PC-9 (cell line): ENCODE data around the gene NDUFS7.

Experiments
- EZH2 ChIP-seq: fragments of 200-600 bp; sonication (generic); IDR thresholded peaks from 2 replicates; pipeline ENCODE4 v1.8.0; 2017; ENCODE audit warnings: antibody characterized with exemption, low read depth
- TF ChIP-seq, protein P1 (sequence below): fragments of 200-600 bp; sonication (generic); conservative IDR thresholded peaks from 2 replicates; pipeline ENCODE4 v1.6.1; 2017; ENCODE audit warnings: mixed run types, antibody characterized with exemption, mild to moderate bottlenecking, moderate library complexity

DNA sequence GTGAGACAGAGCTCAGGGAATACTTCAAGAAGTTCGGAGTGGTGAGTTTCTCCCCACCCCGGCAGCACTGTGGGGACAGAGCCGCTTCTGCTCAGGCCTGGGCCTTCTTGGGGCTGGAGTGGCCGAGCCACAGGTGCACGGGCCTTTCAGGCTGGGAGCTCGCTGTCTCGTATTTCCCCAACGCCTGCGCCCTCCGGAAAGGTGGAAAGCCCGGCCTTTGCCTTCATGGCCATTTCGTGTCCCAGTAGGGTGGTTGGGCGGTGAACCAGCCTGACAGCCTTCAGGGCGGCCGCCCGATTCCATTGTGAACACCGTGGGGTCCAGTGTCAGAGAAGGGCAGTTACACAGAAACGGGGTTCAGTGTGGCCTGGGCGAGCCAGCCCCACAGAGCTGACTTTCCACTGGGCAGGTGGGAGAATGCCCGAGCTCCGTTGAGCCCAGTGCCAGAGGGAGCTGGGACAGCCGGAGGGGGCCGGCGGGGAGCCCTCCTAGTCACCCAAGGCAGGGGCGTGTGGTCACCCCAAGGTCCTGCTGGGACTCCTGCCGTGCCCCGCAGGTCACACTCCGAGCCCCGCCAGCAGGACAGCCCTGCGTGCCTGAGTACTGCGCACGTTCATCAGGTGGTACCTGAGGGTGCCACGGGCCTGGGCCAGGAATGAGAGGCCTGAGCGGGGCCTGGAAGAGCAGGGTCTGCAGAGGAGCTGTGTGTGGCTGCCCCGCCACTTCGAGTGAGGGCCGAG is 37.7 kb downstream of the NDUFS7 start:
- TF ChIP-seq, protein P1, sequence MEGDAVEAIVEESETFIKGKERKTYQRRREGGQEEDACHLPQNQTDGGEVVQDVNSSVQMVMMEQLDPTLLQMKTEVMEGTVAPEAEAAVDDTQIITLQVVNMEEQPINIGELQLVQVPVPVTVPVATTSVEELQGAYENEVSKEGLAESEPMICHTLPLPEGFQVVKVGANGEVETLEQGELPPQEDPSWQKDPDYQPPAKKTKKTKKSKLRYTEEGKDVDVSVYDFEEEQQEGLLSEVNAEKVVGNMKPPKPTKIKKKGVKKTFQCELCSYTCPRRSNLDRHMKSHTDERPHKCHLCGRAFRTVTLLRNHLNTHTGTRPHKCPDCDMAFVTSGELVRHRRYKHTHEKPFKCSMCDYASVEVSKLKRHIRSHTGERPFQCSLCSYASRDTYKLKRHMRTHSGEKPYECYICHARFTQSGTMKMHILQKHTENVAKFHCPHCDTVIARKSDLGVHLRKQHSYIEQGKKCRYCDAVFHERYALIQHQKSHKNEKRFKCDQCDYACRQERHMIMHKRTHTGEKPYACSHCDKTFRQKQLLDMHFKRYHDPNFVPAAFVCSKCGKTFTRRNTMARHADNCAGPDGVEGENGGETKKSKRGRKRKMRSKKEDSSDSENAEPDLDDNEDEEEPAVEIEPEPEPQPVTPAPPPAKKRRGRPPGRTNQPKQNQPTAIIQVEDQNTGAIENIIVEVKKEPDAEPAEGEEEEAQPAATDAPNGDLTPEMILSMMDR = no peak
- TF ChIP-seq EZH2 = no peak
